NCI-H2171 treated with DMSO at 0.1 percent for 48 hours (cell line): ENCODE measurements around the gene CXXC4.

Experiments
- DNase-seq: peaks from one replicate; lab custom pipeline; 2025; lab: John Stamatoyannopoulos, UW

CXXC4 gene

GRCh38 chr4:104420766-104421165, 73.9 kb downstream of the CXXC4 start:
- DNase-seq = no peak
